HEK293 (cell line): ENCODE results near the gene ZNF613.
"Not testable (repeated sequence)": the region's sequence is repeated elsewhere in the genome, so short reads cannot be mapped to it uniquely, and the experiment has no call there.

ENCODE experiments used
- KLF10 ChIP-seq: fragments of 450-650 bp; IDR thresholded peaks from 2 replicates; pipeline ENCODE4 v1.5.1; 2018; ENCODE audit warnings: missing biosample characterization, mild to moderate bottlenecking, missing genetic modification characterization
- SETDB1 ChIP-seq: IDR thresholded peaks from one replicate; pipeline ENCODE4 v1.6.1; 2017; ENCODE audit warnings: mild to moderate bottlenecking, low read length, moderate library complexity, mixed read lengths; ENCODE audit not compliant: insufficient read length
- ZBTB1 ChIP-seq: fragments of 450-650 bp; formaldehyde crosslinking; IDR thresholded peaks from 2 replicates; pipeline ENCODE4 v1.5.1; 2016; ENCODE audit warnings: missing biosample characterization, missing genetic modification characterization
- ZEB2 ChIP-seq: fragments of 450-650 bp; formaldehyde crosslinking; IDR thresholded peaks from 2 replicates; pipeline ENCODE4 v1.5.1; 2016; ENCODE audit warnings: missing biosample characterization, missing genetic modification characterization
- ZNF202 ChIP-seq: fragments of 450-650 bp; formaldehyde crosslinking; IDR thresholded peaks from 2 replicates; pipeline ENCODE4 v1.5.1; 2016; ENCODE audit warnings: missing biosample characterization, missing genetic modification characterization, borderline replicate concordance
- ZNF239 ChIP-seq: fragments of 450-650 bp; formaldehyde crosslinking; IDR thresholded peaks from 2 replicates; pipeline ENCODE4 v1.5.1; 2016; ENCODE audit warnings: missing biosample characterization, missing genetic modification characterization
- TF ChIP-seq, protein P1 (sequence below): fragments of 450-650 bp; formaldehyde crosslinking; IDR thresholded peaks from 2 replicates; pipeline ENCODE4 v1.5.1; 2016; ENCODE audit warnings: missing biosample characterization, missing genetic modification characterization
- TF ChIP-seq, protein P2 (sequence below): fragments of 450-650 bp; formaldehyde crosslinking; IDR thresholded peaks from 2 replicates; pipeline ENCODE4 v1.5.1; 2016; ENCODE audit warnings: missing biosample characterization, missing genetic modification characterization
- TF ChIP-seq, protein P3 (sequence below): fragments of 450-650 bp; formaldehyde crosslinking; optimal IDR thresholded peaks from 2 replicates; pipeline ENCODE3; 2016; ENCODE audit warnings: missing biosample characterization, mild to moderate bottlenecking, missing genetic modification characterization
- TF ChIP-seq, protein P4 (sequence below): fragments of 450-650 bp; formaldehyde crosslinking; IDR thresholded peaks from 2 replicates; pipeline ENCODE4 v1.5.1; 2016; ENCODE audit warnings: missing biosample characterization, missing genetic modification characterization
- TF ChIP-seq, protein P5 (sequence below): fragments of 450-650 bp; formaldehyde crosslinking; conservative IDR thresholded peaks from 2 replicates; pipeline ENCODE4 v1.5.1; 2016; ENCODE audit warnings: low read depth, missing biosample characterization, missing genetic modification characterization

DNA sequence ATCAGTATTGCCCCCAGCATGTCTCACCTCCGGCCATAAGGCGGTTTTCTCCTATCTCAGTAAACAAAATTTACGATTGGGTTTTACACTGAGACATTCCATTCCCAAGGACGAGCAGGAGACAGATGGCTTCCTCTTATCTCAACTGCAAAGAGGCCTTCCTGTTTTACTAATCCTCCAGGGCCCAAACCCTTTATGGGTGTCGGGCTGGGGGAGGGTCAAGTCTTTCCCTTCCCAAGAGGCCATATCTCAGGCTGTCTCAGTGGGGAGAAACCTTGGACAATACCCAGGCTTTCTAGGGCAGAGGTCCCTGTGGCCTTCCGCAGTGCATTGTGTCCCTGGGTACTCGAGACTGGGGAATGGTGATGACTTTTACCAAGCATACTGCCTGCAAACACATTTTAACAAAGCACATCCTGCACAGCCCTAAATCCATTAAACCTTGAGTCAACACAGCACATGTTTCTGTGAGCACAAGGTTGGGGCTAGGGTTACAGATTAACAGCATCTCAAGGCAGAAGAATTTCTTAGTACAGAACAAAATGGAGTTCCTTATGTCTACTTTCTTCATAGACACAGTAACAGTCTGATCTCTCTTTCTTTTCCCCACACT, 33.5 kb downstream of the ZNF613 start:
- not testable (repeated sequence) for TF ChIP-seq KLF10 (tag by site-specific recombination); ZBTB1 (tag by site-specific recombination); ZNF239; ZEB2 (tag by site-specific recombination); ZNF202; SETDB1
- TF ChIP-seq, protein P1, sequence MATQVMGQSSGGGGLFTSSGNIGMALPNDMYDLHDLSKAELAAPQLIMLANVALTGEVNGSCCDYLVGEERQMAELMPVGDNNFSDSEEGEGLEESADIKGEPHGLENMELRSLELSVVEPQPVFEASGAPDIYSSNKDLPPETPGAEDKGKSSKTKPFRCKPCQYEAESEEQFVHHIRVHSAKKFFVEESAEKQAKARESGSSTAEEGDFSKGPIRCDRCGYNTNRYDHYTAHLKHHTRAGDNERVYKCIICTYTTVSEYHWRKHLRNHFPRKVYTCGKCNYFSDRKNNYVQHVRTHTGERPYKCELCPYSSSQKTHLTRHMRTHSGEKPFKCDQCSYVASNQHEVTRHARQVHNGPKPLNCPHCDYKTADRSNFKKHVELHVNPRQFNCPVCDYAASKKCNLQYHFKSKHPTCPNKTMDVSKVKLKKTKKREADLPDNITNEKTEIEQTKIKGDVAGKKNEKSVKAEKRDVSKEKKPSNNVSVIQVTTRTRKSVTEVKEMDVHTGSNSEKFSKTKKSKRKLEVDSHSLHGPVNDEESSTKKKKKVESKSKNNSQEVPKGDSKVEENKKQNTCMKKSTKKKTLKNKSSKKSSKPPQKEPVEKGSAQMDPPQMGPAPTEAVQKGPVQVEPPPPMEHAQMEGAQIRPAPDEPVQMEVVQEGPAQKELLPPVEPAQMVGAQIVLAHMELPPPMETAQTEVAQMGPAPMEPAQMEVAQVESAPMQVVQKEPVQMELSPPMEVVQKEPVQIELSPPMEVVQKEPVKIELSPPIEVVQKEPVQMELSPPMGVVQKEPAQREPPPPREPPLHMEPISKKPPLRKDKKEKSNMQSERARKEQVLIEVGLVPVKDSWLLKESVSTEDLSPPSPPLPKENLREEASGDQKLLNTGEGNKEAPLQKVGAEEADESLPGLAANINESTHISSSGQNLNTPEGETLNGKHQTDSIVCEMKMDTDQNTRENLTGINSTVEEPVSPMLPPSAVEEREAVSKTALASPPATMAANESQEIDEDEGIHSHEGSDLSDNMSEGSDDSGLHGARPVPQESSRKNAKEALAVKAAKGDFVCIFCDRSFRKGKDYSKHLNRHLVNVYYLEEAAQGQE (tag by site-specific recombination), result not testable (repeated sequence)
- TF ChIP-seq, protein P2, sequence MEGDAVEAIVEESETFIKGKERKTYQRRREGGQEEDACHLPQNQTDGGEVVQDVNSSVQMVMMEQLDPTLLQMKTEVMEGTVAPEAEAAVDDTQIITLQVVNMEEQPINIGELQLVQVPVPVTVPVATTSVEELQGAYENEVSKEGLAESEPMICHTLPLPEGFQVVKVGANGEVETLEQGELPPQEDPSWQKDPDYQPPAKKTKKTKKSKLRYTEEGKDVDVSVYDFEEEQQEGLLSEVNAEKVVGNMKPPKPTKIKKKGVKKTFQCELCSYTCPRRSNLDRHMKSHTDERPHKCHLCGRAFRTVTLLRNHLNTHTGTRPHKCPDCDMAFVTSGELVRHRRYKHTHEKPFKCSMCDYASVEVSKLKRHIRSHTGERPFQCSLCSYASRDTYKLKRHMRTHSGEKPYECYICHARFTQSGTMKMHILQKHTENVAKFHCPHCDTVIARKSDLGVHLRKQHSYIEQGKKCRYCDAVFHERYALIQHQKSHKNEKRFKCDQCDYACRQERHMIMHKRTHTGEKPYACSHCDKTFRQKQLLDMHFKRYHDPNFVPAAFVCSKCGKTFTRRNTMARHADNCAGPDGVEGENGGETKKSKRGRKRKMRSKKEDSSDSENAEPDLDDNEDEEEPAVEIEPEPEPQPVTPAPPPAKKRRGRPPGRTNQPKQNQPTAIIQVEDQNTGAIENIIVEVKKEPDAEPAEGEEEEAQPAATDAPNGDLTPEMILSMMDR (tag by site-specific recombination), result not testable (repeated sequence)
- TF ChIP-seq, protein P3, sequence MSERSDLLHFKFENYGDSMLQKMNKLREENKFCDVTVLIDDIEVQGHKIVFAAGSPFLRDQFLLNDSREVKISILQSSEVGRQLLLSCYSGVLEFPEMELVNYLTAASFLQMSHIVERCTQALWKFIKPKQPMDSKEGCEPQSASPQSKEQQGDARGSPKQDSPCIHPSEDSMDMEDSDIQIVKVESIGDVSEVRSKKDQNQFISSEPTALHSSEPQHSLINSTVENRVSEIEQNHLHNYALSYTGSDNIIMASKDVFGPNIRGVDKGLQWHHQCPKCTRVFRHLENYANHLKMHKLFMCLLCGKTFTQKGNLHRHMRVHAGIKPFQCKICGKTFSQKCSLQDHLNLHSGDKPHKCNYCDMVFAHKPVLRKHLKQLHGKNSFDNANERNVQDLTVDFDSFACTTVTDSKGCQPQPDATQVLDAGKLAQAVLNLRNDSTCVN (tag by site-specific recombination), result not testable (repeated sequence)
- TF ChIP-seq, protein P4, sequence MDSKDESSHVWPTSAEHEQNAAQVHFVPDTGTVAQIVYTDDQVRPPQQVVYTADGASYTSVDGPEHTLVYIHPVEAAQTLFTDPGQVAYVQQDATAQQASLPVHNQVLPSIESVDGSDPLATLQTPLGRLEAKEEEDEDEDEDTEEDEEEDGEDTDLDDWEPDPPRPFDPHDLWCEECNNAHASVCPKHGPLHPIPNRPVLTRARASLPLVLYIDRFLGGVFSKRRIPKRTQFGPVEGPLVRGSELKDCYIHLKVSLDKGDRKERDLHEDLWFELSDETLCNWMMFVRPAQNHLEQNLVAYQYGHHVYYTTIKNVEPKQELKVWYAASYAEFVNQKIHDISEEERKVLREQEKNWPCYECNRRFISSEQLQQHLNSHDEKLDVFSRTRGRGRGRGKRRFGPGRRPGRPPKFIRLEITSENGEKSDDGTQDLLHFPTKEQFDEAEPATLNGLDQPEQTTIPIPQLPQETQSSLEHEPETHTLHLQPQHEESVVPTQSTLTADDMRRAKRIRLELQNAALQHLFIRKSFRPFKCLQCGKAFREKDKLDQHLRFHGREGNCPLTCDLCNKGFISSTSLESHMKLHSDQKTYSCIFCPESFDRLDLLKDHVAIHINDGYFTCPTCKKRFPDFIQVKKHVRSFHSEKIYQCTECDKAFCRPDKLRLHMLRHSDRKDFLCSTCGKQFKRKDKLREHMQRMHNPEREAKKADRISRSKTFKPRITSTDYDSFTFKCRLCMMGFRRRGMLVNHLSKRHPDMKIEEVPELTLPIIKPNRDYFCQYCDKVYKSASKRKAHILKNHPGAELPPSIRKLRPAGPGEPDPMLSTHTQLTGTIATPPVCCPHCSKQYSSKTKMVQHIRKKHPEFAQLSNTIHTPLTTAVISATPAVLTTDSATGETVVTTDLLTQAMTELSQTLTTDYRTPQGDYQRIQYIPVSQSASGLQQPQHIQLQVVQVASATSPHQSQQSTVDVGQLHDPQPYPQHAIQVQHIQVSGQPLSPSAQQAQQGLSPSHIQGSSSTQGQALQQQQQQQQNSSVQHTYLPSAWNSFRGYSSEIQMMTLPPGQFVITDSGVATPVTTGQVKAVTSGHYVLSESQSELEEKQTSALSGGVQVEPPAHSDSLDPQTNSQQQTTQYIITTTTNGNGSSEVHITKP (tag by site-specific recombination), result not testable (repeated sequence)
- TF ChIP-seq, protein P5, sequence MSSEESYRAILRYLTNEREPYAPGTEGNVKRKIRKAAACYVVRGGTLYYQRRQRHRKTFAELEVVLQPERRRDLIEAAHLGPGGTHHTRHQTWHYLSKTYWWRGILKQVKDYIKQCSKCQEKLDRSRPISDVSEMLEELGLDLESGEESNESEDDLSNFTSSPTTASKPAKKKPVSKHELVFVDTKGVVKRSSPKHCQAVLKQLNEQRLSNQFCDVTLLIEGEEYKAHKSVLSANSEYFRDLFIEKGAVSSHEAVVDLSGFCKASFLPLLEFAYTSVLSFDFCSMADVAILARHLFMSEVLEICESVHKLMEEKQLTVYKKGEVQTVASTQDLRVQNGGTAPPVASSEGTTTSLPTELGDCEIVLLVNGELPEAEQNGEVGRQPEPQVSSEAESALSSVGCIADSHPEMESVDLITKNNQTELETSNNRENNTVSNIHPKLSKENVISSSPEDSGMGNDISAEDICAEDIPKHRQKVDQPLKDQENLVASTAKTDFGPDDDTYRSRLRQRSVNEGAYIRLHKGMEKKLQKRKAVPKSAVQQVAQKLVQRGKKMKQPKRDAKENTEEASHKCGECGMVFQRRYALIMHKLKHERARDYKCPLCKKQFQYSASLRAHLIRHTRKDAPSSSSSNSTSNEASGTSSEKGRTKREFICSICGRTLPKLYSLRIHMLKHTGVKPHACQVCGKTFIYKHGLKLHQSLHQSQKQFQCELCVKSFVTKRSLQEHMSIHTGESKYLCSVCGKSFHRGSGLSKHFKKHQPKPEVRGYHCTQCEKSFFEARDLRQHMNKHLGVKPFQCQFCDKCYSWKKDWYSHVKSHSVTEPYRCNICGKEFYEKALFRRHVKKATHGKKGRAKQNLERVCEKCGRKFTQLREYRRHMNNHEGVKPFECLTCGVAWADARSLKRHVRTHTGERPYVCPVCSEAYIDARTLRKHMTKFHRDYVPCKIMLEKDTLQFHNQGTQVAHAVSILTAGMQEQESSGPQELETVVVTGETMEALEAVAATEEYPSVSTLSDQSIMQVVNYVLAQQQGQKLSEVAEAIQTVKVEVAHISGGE (tag by site-specific recombination), result not testable (repeated sequence)
